UCSD-AML1 (cell line): ENCODE results near the gene COPA.
A peak's percentile ranks its signal among the peaks of the same experiment; 100 is the strongest.
"Not testable (repeated sequence)": the region's sequence is repeated elsewhere in the genome, so short reads cannot be mapped to it uniquely, and the experiment has no call there.

Experiments
- DNase-seq: peaks from one replicate; lab custom pipeline; 2025; ENCODE audit not compliant: unreplicated experiment; lab: John Stamatoyannopoulos, UW

Gene COPA

DNA sequence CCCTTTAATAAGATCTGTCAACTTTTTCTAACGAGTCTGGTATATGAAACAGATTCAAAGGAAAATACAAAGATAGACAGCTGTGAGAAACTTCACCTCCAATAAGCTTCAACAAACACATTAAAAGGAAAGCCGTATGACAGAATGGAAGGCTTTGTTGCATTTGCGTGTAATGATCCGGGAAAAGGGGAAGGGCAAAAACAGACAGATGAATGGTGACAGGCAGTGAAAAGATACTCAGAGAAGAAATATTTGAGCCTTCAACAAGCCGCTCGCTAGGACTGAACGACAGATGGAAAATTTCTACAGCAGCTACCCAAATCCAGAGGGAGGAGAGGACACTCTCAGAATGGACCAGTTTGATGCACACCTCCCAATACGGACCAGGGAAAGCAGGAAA, 14.9 kb downstream of the COPA start:
- no peak for DNase-seq

DNA sequence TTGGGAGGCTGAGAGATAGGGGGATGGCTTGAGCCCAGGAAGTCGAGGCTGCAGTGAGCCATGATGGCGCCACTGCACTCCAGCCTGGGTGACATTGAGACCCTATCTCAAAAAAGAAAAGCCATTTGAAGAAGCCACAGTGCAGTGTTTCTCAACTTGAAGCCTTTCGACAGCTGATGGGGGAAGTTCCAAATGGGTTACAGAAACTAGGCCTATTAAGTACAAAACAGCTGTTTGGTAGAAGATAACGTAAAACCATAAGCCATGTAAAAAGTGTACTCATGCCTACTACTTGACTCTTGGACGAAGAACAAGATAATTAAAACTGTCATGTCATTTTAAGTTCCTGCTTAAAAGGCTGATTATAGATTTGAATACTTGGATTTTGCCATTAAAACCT, 16.6 kb downstream of the COPA start:
- DNase-seq, result no peak

DNA sequence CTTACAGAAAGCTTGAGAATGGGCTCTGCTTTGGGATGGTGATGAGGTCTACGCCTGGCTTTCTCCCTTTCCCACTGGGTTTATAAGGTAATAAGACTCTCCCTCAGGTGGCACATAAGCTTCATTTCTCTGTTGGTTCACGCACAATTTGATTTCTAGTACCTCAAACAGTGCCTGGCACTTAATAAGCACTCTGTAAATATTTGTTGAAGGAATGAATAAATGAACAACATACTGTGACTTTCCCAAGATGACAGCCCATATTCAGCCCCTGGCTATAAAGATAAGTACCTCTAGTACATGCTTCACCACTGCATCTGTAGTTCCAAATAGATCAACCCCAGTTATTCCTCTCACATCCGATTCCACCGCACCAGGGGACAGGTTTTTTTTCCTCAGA, 17.8 kb downstream of the COPA start:
- no peak for DNase-seq

DNA sequence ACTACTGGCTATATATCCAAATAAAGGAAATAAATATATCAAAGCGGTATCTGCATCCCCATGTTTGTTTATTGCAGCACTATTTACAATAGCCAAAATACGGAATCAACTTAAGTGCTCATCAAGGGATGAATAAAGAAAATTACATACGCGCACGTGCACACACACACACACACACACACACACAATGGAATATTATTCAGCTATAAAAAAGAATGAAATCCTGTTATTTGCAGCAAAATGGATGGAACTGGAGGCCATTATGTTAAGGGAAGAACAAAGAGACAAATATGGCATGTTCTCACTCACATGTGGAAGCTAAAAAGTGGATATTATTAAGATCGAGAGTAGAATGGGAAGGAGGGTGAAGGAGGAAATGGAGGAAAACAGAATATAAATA, 20.2 kb downstream of the COPA start:
- no peak for DNase-seq

DNA sequence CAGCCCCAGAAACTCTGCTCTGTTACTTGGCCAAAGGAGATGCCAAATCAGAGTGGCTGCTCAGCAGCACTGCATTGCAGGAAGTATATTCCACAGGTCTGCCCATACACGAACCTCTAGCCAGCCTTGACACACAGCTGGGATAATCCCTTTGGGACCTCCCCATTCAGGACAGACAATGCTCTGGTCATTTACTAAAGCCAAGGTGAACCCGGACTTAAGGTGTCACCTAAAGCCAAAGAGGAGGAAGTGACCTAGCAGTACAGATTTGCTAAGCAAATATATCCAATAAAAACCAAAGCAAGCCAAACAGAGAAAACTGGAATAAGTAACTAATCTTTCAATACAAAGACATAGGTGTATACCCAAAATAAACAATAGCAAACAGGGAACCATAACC, 27.7 kb downstream of the COPA start:
- no peak for DNase-seq

DNA sequence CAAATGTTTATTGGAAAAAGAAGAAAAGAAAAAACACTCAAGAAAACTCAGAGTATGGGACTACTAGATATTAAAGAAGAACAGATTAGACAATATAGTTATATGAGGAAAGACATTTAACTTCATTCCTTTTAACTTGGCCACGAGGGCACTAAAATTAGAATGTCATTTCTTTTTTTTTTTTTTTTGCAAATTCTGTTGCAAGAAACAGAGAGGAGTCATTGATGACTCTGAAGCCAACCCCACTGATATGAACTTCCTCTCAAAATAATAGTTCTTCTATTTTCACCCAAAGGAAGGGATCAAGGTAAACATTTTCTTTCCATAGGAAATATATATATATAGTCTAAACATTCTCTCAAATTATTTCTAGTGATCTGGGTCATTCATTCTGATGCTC, 33.5 kb downstream of the COPA start:
- no peak for DNase-seq

DNA sequence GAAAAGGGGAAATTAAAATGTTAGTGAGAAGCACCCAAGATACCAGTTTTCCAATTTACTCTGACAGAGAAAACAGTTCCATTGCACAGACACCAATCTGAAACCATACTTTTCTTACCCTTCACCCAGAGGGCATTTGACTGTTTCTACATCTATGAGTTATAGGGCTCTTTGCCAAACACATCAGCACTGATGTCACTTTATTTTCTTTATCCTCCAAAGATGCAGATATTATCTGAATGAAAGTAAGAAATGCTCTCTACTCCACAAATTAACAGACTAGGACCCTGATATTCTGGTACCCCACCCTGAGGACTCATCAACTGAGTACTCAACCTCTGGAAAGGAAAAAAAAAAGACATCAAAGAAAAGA, 33.9 kb downstream of the COPA start:
- no peak for DNase-seq

DNA sequence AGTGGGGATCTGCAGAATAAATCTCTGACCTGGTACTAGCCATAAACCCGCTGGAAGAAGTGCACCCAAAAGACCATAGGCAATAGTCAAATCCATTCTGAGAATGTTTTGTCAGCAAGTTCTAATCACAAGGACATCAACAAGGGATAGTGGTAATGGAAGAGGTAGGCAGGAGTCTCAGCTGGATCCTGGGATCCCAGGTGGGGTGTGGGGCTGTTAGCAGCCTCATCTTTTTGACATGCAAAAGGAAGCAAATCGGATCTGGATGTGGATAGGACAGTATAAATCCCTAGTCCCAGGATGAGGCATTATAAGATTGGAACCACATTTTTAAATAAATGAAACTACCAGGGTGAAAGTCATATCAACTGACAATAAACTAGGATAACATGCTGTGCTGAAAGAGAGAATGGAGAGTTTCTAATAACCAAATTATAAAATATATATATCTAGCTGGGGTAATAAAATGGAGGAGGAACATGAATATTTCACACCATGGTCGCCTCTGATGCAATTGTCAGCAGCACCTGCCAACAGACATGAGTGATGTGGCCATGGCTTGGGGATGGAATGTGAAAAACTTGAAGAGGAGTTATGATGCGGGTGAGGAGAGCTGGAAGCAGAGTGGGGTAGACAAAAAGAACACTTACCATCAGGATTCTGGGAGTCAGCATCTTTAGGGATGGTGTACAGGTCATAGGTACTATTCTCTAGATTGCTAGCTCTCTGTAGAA, 34.4 kb downstream of the COPA start:
- DNase-seq, result no peak

DNA sequence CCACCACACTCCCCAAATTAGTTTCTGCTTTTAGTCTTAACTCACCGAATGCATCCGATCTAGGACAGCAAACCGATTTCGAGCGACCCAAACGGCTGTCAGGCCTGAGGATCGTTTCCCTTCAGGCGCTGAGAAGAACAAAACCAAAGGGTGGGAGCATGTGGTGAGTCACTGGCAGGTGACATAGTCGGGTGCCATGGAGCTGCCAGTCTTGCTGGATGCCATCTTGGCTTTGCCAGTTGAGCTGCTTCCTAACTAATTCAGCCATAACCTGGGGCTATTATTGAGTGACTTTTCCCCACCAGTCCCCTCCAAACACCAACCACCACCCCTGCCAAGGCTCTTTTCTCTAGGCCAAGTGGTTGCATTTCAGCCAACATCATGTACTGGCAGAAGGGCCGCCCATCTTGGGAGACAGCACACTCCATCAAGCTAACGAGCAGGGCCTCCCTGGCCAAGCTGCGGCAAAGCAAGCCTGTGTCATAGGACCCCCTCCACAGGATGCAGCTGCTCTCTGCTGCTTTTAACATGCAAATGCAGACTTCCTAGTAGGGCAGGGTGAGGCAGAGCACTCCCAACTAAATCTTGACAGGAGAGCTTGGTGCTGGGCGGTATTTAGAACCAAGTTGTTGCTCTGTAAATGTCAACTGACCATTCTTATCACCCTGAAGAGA, 35.8 kb downstream of the COPA start:
- no peak for DNase-seq

DNA sequence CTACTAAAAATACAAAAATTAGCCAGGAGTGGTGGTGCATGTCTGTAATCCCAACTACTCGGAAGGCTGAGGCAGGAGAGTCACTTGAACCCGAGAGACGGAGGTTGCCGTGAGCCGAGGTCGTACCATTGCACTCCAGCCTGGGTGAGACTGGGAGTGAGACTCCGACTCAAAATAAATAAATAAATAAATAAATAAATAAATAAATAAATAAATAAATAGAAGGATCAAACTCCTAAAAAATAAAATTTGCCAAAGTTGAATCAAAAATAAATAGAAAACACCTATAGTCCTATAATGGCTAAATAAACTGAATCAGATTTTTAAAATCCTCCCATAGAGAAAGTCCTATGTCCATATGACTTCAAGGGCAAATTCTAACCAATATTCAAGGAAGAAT, 42.9 kb downstream of the COPA start:
- no peak for DNase-seq

DNA sequence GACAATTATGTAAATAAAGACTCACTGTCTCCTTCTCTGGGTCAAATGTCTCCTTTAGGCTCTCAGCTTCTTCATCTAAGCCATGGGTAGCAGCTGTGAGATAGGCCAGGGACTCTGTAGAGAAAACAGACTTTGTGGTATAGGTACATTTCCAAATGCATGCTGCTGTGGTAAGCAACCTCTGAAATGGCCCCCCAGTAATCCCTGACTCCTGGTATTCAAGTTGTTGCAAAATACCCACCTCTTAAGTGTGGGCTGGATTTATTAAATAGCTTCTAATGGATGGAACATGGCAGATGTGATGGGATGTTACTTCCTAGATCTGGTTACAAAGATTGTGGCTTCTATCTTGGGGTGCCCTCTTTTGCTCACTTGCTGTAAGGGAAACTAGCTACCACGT, 47.0 kb downstream of the COPA start:
- no peak for DNase-seq

DNA sequence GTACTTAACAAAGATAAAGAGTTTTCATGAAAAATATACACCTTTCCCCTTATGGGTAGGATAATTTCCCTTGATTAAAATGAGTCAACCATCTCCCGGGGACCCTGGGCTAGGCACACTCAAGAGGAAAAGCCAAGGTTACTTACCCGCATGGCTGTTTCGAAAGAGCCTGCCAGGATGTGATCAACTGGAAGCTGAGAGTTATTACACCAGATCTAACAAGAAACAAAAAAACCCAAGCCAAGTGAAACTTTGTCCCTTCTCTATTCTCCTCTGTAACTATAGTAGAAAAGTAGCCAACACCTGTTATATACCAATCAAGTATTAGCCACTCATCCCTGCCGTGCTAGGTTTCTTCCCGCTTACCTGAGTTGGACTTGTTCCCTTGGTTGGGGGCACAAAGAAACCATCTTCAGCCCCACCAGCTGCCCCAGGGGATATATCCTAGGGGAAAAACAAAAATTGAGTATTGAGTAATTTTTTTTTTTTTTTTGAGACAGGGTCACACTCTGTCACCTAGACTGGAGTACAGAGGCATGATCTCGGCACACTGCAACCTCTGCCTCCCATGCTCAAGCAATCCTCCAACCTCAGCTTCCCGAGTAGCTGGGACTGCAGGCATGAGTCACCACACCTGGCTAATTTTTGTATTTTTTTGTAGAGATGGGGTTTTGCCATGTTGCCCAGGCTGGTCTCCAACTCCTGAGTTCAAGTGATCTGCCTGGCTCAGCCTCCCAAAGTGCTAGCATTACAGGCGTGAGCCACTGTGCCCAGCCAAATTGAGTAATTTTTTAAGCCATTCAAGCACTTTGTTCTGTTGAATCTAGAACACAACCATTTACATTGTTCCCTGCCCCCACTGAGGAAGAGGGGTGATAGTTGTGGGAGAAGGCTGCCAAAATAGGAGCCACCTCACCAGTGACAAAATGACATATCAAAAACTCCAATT, 49.8 kb downstream of the COPA start:
- DNase-seq, result no peak

DNA sequence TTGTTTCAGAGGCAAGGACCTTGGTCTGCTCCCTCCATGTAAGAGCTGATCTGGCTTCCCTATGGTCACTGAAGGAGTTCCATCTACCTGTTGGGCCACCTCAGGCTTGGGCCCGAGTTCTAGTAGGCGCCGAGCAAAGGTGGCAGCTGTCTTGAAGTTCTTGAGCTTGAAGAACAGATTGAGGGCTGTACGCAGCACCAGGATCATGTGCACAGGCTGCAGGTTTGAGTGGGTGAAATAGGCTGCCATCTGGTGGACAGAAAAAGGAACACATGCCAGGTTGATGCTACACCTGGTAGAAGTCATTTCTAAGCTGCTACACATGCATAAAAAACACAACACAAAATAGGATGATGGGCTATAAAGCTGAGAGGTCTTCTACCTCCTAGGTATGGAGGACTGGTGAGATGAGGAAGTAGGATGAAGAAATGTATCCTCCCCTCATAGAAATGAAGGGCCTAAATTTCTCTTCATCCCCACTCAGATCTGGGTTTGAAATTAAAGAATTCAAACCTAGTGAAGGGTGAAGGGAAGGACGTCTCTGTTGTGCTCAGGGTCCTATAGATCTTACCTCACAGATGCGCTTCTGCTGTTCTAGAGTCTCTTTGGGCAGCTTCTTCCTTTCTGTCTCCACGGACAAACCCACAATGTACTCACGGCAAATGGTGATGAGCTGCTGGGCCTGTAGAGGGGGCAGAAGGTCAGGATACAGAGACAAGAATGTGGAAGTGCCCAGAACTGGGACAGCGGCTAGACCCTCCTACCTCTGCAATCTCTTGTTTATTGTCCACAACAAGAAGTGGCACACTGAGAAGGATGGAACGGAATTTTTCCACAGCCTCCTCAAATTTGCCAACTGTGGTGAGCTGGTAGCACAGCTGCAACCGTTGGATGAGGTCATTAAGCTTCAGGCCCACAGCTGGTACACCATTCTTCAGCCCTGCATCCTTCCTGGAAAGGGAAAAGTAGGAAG, 51.5 kb downstream of the COPA start:
- peak; percentile 20 for DNase-seq

DNA sequence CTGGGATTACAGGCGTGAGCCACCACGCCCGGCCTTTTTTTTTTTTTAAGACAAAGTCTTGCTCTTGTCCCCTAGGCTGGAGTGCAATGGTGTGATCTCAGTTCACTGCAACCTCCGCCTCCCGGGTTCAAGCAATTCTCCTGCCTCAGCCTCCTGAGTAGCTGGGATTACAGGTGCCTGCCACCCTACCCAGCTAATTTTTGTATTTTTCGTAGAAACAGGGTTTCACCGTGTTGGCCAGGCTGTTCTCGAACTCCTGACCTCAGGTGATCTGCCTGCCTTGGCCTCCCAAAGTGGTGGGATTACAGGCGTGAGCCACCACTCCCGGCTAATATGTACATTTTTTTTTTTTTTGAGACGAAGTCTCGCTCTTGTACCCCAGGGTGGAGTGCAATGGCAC, 55.3 kb downstream of the COPA start:
- DNase-seq, result not testable (repeated sequence)

DNA sequence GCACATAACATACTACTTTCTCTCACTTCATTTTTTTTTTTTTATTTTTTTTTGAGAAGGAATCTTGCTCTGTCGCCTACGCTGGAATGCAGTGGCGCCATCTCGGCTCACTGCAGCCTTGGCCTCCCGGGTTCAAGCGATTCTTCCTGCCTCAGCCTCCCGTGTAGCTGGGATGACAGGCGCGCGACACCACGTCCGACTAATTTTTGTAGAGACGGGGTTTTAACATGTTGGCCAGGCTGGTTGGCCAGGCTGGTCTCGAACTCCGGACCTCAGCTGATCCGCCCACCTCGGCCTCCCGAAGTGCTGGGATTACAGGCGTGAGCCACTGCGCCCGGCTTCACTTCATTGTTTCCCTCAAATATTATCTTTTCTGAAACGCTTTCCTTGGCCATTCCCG, 57.5 kb downstream of the COPA start:
- DNase-seq, result no peak

DNA sequence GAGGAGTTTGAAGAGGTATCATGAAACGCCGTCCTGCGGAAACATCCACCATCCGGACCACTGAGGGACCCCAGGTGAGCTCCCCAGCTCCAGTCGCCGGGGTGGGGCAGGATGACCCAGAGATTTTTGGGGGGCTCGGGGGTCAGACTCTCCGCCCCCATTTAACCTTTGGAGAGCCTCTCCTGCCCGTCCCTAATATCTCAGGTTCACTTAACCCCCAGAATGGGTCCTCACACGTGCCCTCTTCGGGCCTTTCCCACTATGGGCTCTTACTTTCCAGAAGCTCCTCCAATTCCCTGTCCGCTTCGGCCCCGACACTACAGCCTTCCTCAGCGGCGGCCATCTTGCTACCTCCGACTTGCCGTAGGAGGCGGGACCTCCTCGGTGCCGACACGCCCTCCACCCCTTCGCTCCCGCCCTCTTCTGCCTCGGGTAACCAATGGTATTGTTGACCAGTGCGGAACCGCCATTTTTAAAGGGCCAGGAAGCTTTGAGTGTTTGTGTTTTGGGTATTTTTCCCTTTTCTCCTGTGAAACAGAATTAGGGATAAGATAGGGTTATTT, 58.2 kb downstream of the COPA start, which contains the start of gene PEX19:
TSS of gene PEX19 (minus strand) at position 352 of the 563 bp plus-strand sequence. CDS start at position 343, 9 bp downstream.
- DNase-seq, result peak; percentile 87

DNA sequence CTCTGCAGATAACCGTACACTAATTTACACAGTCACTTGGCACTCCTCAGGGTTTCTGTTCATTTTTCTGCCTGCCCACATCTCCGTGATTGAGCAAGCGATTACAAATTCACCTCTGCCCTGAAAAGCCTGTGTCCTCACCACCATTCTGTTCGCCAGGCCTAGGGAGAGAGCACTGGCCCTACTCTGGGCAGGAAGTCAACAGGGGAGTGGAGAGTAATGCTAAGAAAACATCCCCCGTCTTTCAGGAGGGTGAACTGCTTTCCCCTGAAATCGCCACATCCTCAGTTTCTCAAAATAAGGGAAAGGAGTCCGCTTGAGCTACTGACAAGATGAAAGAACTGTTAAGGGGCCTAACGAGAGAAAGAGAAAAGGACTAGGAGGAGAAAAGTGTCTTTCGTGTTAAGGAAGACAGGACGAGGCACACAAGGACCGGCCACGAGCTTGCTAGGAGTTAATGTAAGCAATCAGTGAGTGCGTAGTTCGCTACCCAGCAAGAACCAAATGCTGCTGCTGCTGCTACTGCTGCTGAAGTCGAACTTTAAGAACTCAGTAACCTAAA, 58.7 kb downstream of the COPA start:
- DNase-seq, result no peak

DNA sequence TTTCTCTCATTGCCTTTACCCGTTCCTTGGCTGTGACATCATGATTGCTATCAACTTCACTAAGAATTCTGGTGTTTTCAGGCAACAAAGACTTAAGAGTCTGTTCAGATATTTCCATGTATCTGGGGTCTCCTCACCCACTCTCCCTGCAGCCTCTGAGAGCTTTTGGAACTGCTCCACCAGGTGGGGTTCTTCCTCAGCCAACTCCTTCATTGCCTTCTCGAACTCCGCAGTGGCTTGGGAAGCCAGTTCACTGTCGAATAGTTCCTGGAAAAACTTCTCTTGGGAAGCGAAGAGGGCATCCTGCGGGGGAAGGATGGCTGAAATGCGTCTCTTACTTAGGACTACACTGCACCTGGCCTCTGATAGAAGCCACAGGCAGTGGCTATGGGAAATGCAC, 60.2 kb downstream of the COPA start:
- DNase-seq, result no peak

DNA sequence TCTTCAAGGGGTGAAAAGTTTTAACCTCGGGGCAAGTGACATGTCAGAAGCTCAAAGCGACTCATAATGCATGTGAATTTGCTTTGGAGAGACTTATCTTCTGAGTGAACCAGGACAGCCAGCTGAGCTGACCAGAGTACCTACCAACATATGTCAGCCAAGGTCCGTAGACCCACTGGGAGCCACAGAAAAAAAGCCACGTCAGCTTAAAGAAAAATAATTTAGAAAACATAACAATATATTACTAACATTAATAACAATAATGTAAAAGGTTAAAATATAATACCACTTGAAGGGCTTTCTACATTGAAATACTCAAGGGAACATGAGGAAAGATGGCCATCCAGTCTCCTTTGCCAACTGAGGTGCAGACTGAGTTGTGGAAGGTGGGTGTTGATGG, 65.1 kb downstream of the COPA start:
- DNase-seq, result no peak

DNA sequence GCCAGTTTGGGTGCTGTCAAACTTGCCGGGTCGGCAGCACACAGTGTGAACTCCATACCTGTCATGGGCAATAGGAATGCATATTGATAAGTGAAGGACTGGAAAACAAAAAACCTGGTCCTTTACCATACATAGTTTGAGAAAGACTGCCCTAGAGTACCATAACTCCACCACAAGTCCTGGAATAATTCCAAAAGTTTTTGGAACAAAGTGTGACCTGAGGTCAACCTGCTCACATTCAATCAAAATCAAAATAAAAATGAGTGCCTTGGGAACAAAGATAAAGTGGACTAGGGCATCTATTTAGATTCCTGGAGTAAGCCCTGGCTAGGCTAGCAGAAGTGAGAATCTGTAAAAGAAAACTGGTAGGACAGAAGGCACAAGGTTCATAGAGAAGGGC, 65.7 kb downstream of the COPA start:
- DNase-seq, result no peak
